Measurements from ENCODE around the gene COMMD9. TPM values are rescaled to one million over a fixed set of nuclear protein-coding genes. Genes with fewer than 3 reads are reported as not detected.
A peak's percentile ranks its signal among the peaks of the same experiment; 100 is the strongest.

COMMD9 gene
- total and polyA plus RNA-seq, 2 donors = 33.6 to 40.5 TPM

- Histone ChIP-seq H3K4me3 (ENCODE audit: low read depth, low read length) (no peak overlapping the region), H3K36me3 (ENCODE audit: insufficient read depth) (no peaks in the 10 kb centered on the region), H3K27ac (ENCODE audit: low read depth) (no peak overlapping the region), H3K4me1 (ENCODE audit: insufficient read depth) (no peaks in the 10 kb centered on the region)
- 48% methylated on average over 6 of the region's 6 CpGs for WGBS
- DNase-seq (ENCODE audit: extremely low spot score) = no peak
These were observed 23.6 kb upstream of the COMMD9 start for GRCh38 chr11:36312611-36313472.

- DNase-seq (ENCODE audit: extremely low spot score) = no peak
- Histone ChIP-seq H3K36me3 (ENCODE audit: insufficient read depth) (no peaks in the 10 kb centered on the region), H3K4me1 (ENCODE audit: insufficient read depth) (no peaks in the 10 kb centered on the region), H3K4me3 (ENCODE audit: low read depth, low read length) (no peak overlapping the region), H3K27ac (ENCODE audit: low read depth) (no peak overlapping the region)
- 90% methylated on average over 4 of the region's 4 CpGs for WGBS
These were observed 22.8 kb upstream of the COMMD9 start for GRCh38 chr11:36311926-36312595.

- no peak for DNase-seq (ENCODE audit: extremely low spot score)
- H3K4me3 ChIP-seq (ENCODE audit: low read depth, low read length) = no peak overlapping the region
- WGBS = 92% methylated on average over 4 of the region's 4 CpGs
- no peaks in the 10 kb centered on the region for H3K36me3 ChIP-seq (ENCODE audit: insufficient read depth)
- H3K27ac ChIP-seq (ENCODE audit: low read depth) = no peak overlapping the region
- no peaks in the 10 kb centered on the region for H3K4me1 ChIP-seq (ENCODE audit: insufficient read depth)
These were observed 20.6 kb upstream of the COMMD9 start for GRCh38 chr11:36309779-36310178.

GRCh38 chr11:36308577-36308976 is 19.4 kb upstream of the COMMD9 start:
- Histone ChIP-seq H3K27ac (ENCODE audit: low read depth) (no peak overlapping the region), H3K36me3 (ENCODE audit: insufficient read depth) (no peaks in the 10 kb centered on the region), H3K4me1 (ENCODE audit: insufficient read depth) (no peaks in the 10 kb centered on the region), H3K4me3 (ENCODE audit: low read depth, low read length) (no peak overlapping the region)
- DNase-seq (ENCODE audit: extremely low spot score) = no peak
- WGBS = 50% methylated on average over 1 of the region's 1 CpG

GRCh38 chr11:36306888-36307287 is 17.7 kb upstream of the COMMD9 start:
- 45% methylated on average over 3 of the region's 3 CpGs for WGBS
- H3K4me3 ChIP-seq (ENCODE audit: low read depth, low read length) = no peak overlapping the region
- no peak for DNase-seq (ENCODE audit: extremely low spot score)
- H3K4me1 ChIP-seq (ENCODE audit: insufficient read depth) = peaks cover 2% of the 10 kb centered on the region
- H3K27ac ChIP-seq (ENCODE audit: low read depth) = no peak overlapping the region
- no peaks in the 10 kb centered on the region for H3K36me3 ChIP-seq (ENCODE audit: insufficient read depth)

GRCh38 chr11:36305047-36305446 is 15.8 kb upstream of the COMMD9 start:
- Histone ChIP-seq H3K4me3 (ENCODE audit: low read depth, low read length) (no peak overlapping the region), H3K36me3 (ENCODE audit: insufficient read depth) (no peaks in the 10 kb centered on the region), H3K4me1 (ENCODE audit: insufficient read depth) (peaks cover 2% of the 10 kb centered on the region), H3K27ac (ENCODE audit: low read depth) (no peak overlapping the region)
- WGBS = 21% methylated on average over 1 of the region's 1 CpG
- no peak for DNase-seq (ENCODE audit: extremely low spot score)

- no peak for DNase-seq (ENCODE audit: extremely low spot score)
- 58% methylated on average over 1 of the region's 1 CpG for WGBS
These were observed 15.1 kb upstream of the COMMD9 start for GRCh38 chr11:36304351-36304750.

GRCh38 chr11:36300650-36301049 is 11.4 kb upstream of the COMMD9 start:
- Histone ChIP-seq H3K36me3 (ENCODE audit: insufficient read depth) (no peaks in the 10 kb centered on the region), H3K4me3 (ENCODE audit: low read depth, low read length) (no peak overlapping the region), H3K4me1 (ENCODE audit: insufficient read depth) (peaks cover 2% of the 10 kb centered on the region), H3K27ac (ENCODE audit: low read depth) (no peak overlapping the region)
- DNase-seq (ENCODE audit: extremely low spot score) = no peak
- WGBS = 20% methylated on average over 3 of the region's 3 CpGs

More at GRCh38 chr11:36304351-36304750, 15.1 kb upstream of the COMMD9 start:
- H3K4me3 ChIP-seq (ENCODE audit: low read depth, low read length) = no peak overlapping the region
- no peak overlapping the region for H3K27ac ChIP-seq (ENCODE audit: low read depth)
- H3K36me3 ChIP-seq (ENCODE audit: insufficient read depth) = no peaks in the 10 kb centered on the region
- H3K4me1 ChIP-seq (ENCODE audit: insufficient read depth) = peaks cover 2% of the 10 kb centered on the region

- H3K36me3 ChIP-seq (ENCODE audit: insufficient read depth) = no peaks in the 10 kb centered on the region
- DNase-seq (ENCODE audit: extremely low spot score) = no peak
- H3K4me3 ChIP-seq (ENCODE audit: low read depth, low read length) = no peak overlapping the region
- H3K27ac ChIP-seq (ENCODE audit: low read depth) = no peak overlapping the region
- H3K4me1 ChIP-seq (ENCODE audit: insufficient read depth) = no peaks in the 10 kb centered on the region
- WGBS = 68% methylated on average over 8 of the region's 8 CpGs
These were observed 7.8 kb upstream of the COMMD9 start for GRCh38 chr11:36296884-36297543.

GRCh38 chr11:36295926-36296325 is 6.7 kb upstream of the COMMD9 start, which contains the start of gene PRR5L:
Gene PRR5L (plus strand): TSS chr11:36296288. CDS start chr11:36401122, 104,834 bp downstream.
- Histone ChIP-seq H3K27ac (ENCODE audit: low read depth) (no peak within 1 kb of the TSS), H3K4me1 (ENCODE audit: insufficient read depth) (no peaks in the 10 kb centered on the region), H3K36me3 (ENCODE audit: insufficient read depth) (no peaks in the 10 kb centered on the region), H3K4me3 (ENCODE audit: low read depth, low read length) (no peak within 1 kb of the TSS)
- no peak for DNase-seq (ENCODE audit: extremely low spot score)
- WGBS = 84% methylated on average over 3 of the region's 3 CpGs

- Histone ChIP-seq H3K4me3 (ENCODE audit: low read depth, low read length) (no peak overlapping the region), H3K27ac (ENCODE audit: low read depth) (no peak overlapping the region), H3K36me3 (ENCODE audit: insufficient read depth) (no peaks in the 10 kb centered on the region), H3K4me1 (ENCODE audit: insufficient read depth) (no peaks in the 10 kb centered on the region)
- no peak for DNase-seq (ENCODE audit: extremely low spot score)
- 20% methylated on average over 4 of the region's 4 CpGs for WGBS
These were observed 3.1 kb upstream of the COMMD9 start for GRCh38 chr11:36292311-36292722.

GRCh38 chr11:36288442-36289225 is 590 bp downstream of the COMMD9 start:
- no peak for DNase-seq (ENCODE audit: extremely low spot score)
- 35% methylated on average over 31 of the region's 31 CpGs for WGBS
- H3K4me1 ChIP-seq (ENCODE audit: insufficient read depth) = no peaks in the 10 kb centered on the region
- H3K27ac ChIP-seq (ENCODE audit: low read depth) = no peak overlapping the region
- peak overlapping the region; percentile 73 for H3K4me3 ChIP-seq (ENCODE audit: low read depth, low read length)
- H3K36me3 ChIP-seq (ENCODE audit: insufficient read depth) = no peaks in the 10 kb centered on the region

- Histone ChIP-seq H3K4me3 (ENCODE audit: low read depth, low read length) (no peak overlapping the region), H3K4me1 (ENCODE audit: insufficient read depth) (no peaks in the 10 kb centered on the region), H3K27ac (ENCODE audit: low read depth) (no peak overlapping the region), H3K36me3 (ENCODE audit: insufficient read depth) (peaks cover 3% of the 10 kb centered on the region)
- DNase-seq (ENCODE audit: extremely low spot score) = no peak
- WGBS = 86% methylated on average over 1 of the region's 1 CpG
These were observed 6.3 kb downstream of the COMMD9 start for GRCh38 chr11:36282926-36283325.
